ENCODE measurements around the gene MAGEA11.
"Not testable (repeated sequence)": the region's sequence is repeated elsewhere in the genome, so short reads cannot be mapped to it uniquely, and the experiment has no call there.

DNA sequence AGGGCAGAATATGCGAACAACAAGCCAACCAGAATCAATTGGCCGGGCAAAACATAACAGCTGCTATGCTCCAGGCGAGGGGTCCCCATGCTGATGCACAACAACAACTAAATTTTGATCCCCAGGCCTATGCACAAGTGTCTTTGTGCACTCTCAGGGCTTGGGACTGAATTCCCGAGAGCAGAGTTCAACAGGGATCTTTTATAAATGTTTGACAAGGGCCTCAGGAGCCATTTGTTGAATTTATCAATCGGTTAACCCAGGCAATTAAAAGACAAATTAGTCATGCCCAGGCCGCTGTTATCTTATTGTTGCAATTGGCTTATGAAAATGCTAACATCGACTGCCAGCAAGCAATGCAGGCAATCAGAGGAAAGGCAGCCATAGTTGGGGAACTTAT is 9.4 kb downstream of the MAGEA11 start:
- TF ChIP-seq, protein P1, sequence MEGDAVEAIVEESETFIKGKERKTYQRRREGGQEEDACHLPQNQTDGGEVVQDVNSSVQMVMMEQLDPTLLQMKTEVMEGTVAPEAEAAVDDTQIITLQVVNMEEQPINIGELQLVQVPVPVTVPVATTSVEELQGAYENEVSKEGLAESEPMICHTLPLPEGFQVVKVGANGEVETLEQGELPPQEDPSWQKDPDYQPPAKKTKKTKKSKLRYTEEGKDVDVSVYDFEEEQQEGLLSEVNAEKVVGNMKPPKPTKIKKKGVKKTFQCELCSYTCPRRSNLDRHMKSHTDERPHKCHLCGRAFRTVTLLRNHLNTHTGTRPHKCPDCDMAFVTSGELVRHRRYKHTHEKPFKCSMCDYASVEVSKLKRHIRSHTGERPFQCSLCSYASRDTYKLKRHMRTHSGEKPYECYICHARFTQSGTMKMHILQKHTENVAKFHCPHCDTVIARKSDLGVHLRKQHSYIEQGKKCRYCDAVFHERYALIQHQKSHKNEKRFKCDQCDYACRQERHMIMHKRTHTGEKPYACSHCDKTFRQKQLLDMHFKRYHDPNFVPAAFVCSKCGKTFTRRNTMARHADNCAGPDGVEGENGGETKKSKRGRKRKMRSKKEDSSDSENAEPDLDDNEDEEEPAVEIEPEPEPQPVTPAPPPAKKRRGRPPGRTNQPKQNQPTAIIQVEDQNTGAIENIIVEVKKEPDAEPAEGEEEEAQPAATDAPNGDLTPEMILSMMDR (IDR thresholded peaks at IDR 0.05), result not testable (repeated sequence)
- TF ChIP-seq POLR2A (IDR thresholded peaks at IDR 0.05), result not testable (repeated sequence)

Data from esophagus squamous epithelium (tissue), 4 donors.